A549 (cell line): ENCODE measurements around the gene SCYGR5. TPM values are rescaled to one million over a fixed set of nuclear protein-coding genes. Genes with fewer than 3 reads are reported as not detected.

Experiments used
- ATAC-seq, 2 experiments: fragments of 200-7000 bp in 1 of 2; fragments of >200 bp in 1 of 2; cut with Nextera tagmentation in 1 of 2; cut with Tn5 transposase in 1 of 2; 3 replicates each; pipeline versions ENCODE4 v1.8.0 to v1.9.1; 2018 to 2020; ENCODE audit warnings: mild to moderate bottlenecking in 1 of 2, moderate library complexity in 1 of 2
- CTCF ChIA-PET: fragments of 300-600 bp; sonication (Branson Sonifier 250); formaldehyde crosslinking; extraction: SDS; loops from one replicate; lab custom pipeline; 2021; ENCODE audit warnings: antibody characterized with exemption, inconsistent platforms; lab: Yijun Ruan, JAX
- POLR2A ChIA-PET: fragments of 350-600 bp; formaldehyde crosslinking; extraction: SDS; loops from one replicate; lab custom pipeline; 2021; ENCODE audit warnings: antibody characterized with exemption, inconsistent platforms; lab: Yijun Ruan, JAX
- DNase-seq, 2 experiments: peaks; one replicate each; pipeline versions ENCODE4 v3.0.0 to v3.0.0-alpha.2; 2011 to 2016; ENCODE audit warnings: low read depth in 1 of 2, low spot score in 1 of 2
- FAIRE-seq: peaks from 2 replicates; lab custom pipeline; 2011; peaks lifted over from hg19 to GRCh38; lab: Jason Lieb, UNC
- H3K27ac ChIP-seq, 2 experiments: fragments of >200 bp; sonication (Bioruptor Twin); formaldehyde crosslinking; 3 replicates each; pipeline ENCODE4 v1.5.1; 2016 to 2017
- H3K4me1 ChIP-seq: fragments of >200 bp; sonication (Bioruptor Twin); formaldehyde crosslinking; 3 replicates; pipeline ENCODE4 v1.6.1; 2016
- H3K4me2 ChIP-seq: fragments of >200 bp; sonication (Bioruptor Twin); formaldehyde crosslinking; 3 replicates; pipeline ENCODE4 v1.6.1; 2016
- H3K4me3 ChIP-seq: fragments of >200 bp; sonication (Bioruptor Twin); formaldehyde crosslinking; 3 replicates; pipeline ENCODE4 v1.5.1; 2016
- H3K9me3 ChIP-seq: fragments of >200 bp; sonication (Bioruptor Twin); formaldehyde crosslinking; 3 replicates; pipeline ENCODE4 v1.6.1; 2016
- ATOH8 ChIP-seq: fragments of 250-450 bp; sonication (Bioruptor Pico); IDR thresholded peaks from 2 replicates; pipeline ENCODE4 v1.5.0; 2020; ENCODE audit warnings: low read depth, mild to moderate bottlenecking, moderate library complexity
- CBX2 ChIP-seq: fragments of 200-600 bp; sonication (generic); IDR thresholded peaks from 2 replicates; pipeline ENCODE4 v1.6.1; 2016; ENCODE audit warnings: low read depth, mild to moderate bottlenecking, borderline replicate concordance
- CHD2 ChIP-seq: fragments of 150-350 bp; IDR thresholded peaks from 2 replicates; pipeline ENCODE4 v1.6.1; 2014; ENCODE audit warnings: low read length; ENCODE audit not compliant: partially characterized antibody
- CTCF ChIP-seq: fragments of >200 bp; sonication (Bioruptor Twin); formaldehyde crosslinking; IDR thresholded peaks from 3 replicates; pipeline ENCODE4 v1.5.1; 2016
- E2F6 ChIP-seq: IDR thresholded peaks from 2 replicates; pipeline ENCODE4 v1.6.1; 2012; ENCODE audit warnings: low read depth, borderline replicate concordance
- EHMT2 ChIP-seq: fragments of 200-600 bp; sonication (generic); IDR thresholded peaks from 2 replicates; pipeline ENCODE4 v1.6.1; 2016; ENCODE audit warnings: antibody characterized with exemption, low read depth, mild to moderate bottlenecking, moderate library complexity
- EP300 ChIP-seq, 2 experiments: fragments of >200 bp; sonication (Bioruptor Twin); formaldehyde crosslinking; IDR thresholded peaks; 2 replicates in 1 of 2; 3 replicates in 1 of 2; pipeline ENCODE4 v1.6.1; 2016 to 2017
- HES2 ChIP-seq: fragments of >200 bp; sonication (Bioruptor Twin); formaldehyde crosslinking; IDR thresholded peaks from 2 replicates; pipeline ENCODE4 v1.6.1; 2016
- HOXB13 ChIP-seq: fragments of 250-450 bp; sonication (Bioruptor Pico); IDR thresholded peaks from 2 replicates; pipeline ENCODE4 v1.5.0; 2020; ENCODE audit warnings: low read depth, mild to moderate bottlenecking, moderate library complexity
- HOXB5 ChIP-seq: fragments of 250-450 bp; sonication (Bioruptor Pico); IDR thresholded peaks from 2 replicates; pipeline ENCODE4 v1.5.0; 2020; ENCODE audit warnings: mild to moderate bottlenecking, moderate library complexity
- JUNB ChIP-seq: fragments of >200 bp; sonication (Bioruptor Twin); formaldehyde crosslinking; IDR thresholded peaks from 2 replicates; pipeline ENCODE4 v1.6.1; 2016
- MAFK ChIP-seq: fragments of 450-650 bp; IDR thresholded peaks from 2 replicates; pipeline ENCODE4 v1.6.1; 2014; ENCODE audit not compliant: partially characterized antibody
- NR3C1 ChIP-seq: fragments of >200 bp; sonication (Bioruptor Twin); formaldehyde crosslinking; IDR thresholded peaks from 3 replicates; pipeline ENCODE4 v1.6.1; 2017
- PHF8 ChIP-seq: fragments of 200-600 bp; sonication (generic); IDR thresholded peaks from 2 replicates; pipeline ENCODE4 v1.6.1; 2016; ENCODE audit warnings: low read depth, mild to moderate bottlenecking, antibody characterized with exemption, moderate library complexity, borderline replicate concordance
- POLR2A ChIP-seq: IDR thresholded peaks from 2 replicates; pipeline ENCODE4 v1.6.1; 2012; ENCODE audit warnings: mild to moderate bottlenecking, low read length
- RFX5 ChIP-seq: fragments of 450-650 bp; IDR thresholded peaks from 2 replicates; pipeline ENCODE4 v1.7.1; 2014; ENCODE audit warnings: antibody characterized with exemption, mild to moderate bottlenecking, moderate library complexity
- SMC3 ChIP-seq: fragments of >200 bp; sonication (Bioruptor Twin); formaldehyde crosslinking; IDR thresholded peaks from 3 replicates; pipeline ENCODE4 v1.6.1; 2018; ENCODE audit warnings: inconsistent platforms
- TFCP2L1 ChIP-seq: fragments of 250-450 bp; sonication (Bioruptor Pico); IDR thresholded peaks from 2 replicates; pipeline ENCODE4 v1.5.0; 2021; ENCODE audit warnings: mild to moderate bottlenecking
- TP53 ChIP-seq: fragments of 250-450 bp; sonication (Bioruptor Pico); IDR thresholded peaks from 2 replicates; pipeline ENCODE4 v1.5.0; 2021; ENCODE audit warnings: mild to moderate bottlenecking, moderate library complexity
- ZC3H11A ChIP-seq: fragments of 450-650 bp; IDR thresholded peaks from 2 replicates; pipeline ENCODE4 v1.6.1; 2014; ENCODE audit warnings: antibody characterized with exemption, mild to moderate bottlenecking
- ZFP36 ChIP-seq: fragments of 450-650 bp; IDR thresholded peaks from 2 replicates; pipeline ENCODE4 v1.6.1; 2014; ENCODE audit warnings: borderline replicate concordance; ENCODE audit not compliant: partially characterized antibody
- WGBS: methylation state at CpG from one replicate; pipeline ENCODE4 v1.1.6; 2017; ENCODE audit errors: missing lambda C conversion rate; 5-methylcytosine and 5-hydroxymethylcytosine counted together
- polyA plus RNA-seq, 4 experiments: library from polyadenylated mRNA; depleted of rRNA in 3 of 4; stranded (reverse); fragments of >200 nt; fragmentation: RNase III in 1 of 4; extraction: RNeasy Plus Mini Kit Qiagen cat#74134 plus additional on column Dnase treatment in 1 of 4; gene quantifications; 2 replicates in 3 of 4; 3 replicates in 1 of 4; pipeline ENCODE4 v1.2.3, GENCODE V29; 2011 to 2017

SCYGR5 gene
- polyA plus RNA-seq, 2 of the 4 experiments (the other 2 are of a cell fraction): not detected

- TF ChIP-seq JUNB (peak; percentile 98), ZC3H11A (no peak), CHD2 (no peak)
These were observed 11.2 kb upstream of the SCYGR5 start (continued) for GRCh38 chr2:227655454-227655853.

GRCh38 chr2:227657199-227657845 is 9.3 kb upstream of the SCYGR5 start:
- Histone ChIP-seq H3K4me3 (no peak overlapping the region), H3K9me3 (no peaks in the 10 kb centered on the region), H3K4me2 (peak overlapping the region; percentile 46), H3K4me1 (peaks cover 54% of the 10 kb centered on the region), H3K27ac (peak overlapping the region; percentile 81 to 89)
- ChIA-PET POLR2A (interaction anchor here (1.2 kb wide), 1 partner anchor 109 kb away, joined by 4 read pairs; no protein-coding TSS in a partner anchor), CTCF (interaction anchor here (0.7 to 3.2 kb wide), 23 partner anchors 11 to 1001 kb away, joined by 3 to 84 read pairs (median 5); partner anchors contain the start of genes AGFG1 and CCL20)
- WGBS: 55% methylated on average over 8 of the region's 8 CpGs
- ATAC-seq (peak in 1 of 2 experiments; percentile 13; a peak in 3 of 6 replicates), FAIRE-seq (no peak), DNase-seq (peak in 1 of 2 experiments; percentile 37)
- no peak for TF ChIP-seq TFCP2L1
- TF ChIP-seq CBX2: no peak
- TF ChIP-seq HOXB5 (CRISPR knock-in tag): no peak
- TF ChIP-seq NR3C1: no peak
- no peak for TF ChIP-seq E2F6
- TF ChIP-seq ZFP36: no peak
- TF ChIP-seq HOXB13 (CRISPR knock-in tag): no peak
- TF ChIP-seq CTCF: no peak
- TF ChIP-seq MAFK: no peak
- no peak for TF ChIP-seq PHF8
- no peak for TF ChIP-seq ATOH8 (CRISPR knock-in tag)
- TF ChIP-seq POLR2A: no peak
- no peak for TF ChIP-seq SMC3

- POLR2A ChIA-PET: no interaction called here
- ATAC-seq (no peak), FAIRE-seq (no peak), DNase-seq (no peak)
- Histone ChIP-seq H3K4me3 (no peak overlapping the region), H3K4me2 (no peak overlapping the region), H3K9me3 (no peaks in the 10 kb centered on the region), H3K27ac (peak overlapping the region; percentile 13 to 57; a peak in 4 of 6 replicates), H3K4me1 (peaks cover 17% of the 10 kb centered on the region)
- WGBS: 83% methylated on average over 7 of the region's 7 CpGs
- CTCF ChIA-PET: interaction anchor here (1.3 kb wide), 1 partner anchor 11 kb away, joined by 4 read pairs; no protein-coding TSS in a partner anchor
- TF ChIP-seq MAFK (no peak), TP53 (no peak), RFX5 (no peak), HES2 (no peak), EHMT2 (no peak), EP300 (IDR thresholded peaks at IDR 0.05) (no peak), CHD2 (no peak)
These were observed 5.5 kb upstream of the SCYGR5 start for GRCh38 chr2:227661025-227661649.
